PC-9 (cell line): ENCODE measurements around the gene COL21A1. TPM values are rescaled to one million over a fixed set of nuclear protein-coding genes. Genes with fewer than 3 reads are reported as not detected.

ENCODE experiments used
- BruUV-seq: library from RNA; stranded (reverse); fragments of 400-500 nt; replicated peaks from 2 replicates; lab custom pipeline; 2021; lab: Mats Ljungman, UMichigan
- CTCF ChIA-PET: fragments of 300-600 bp; sonication (Branson Sonifier 250); formaldehyde crosslinking; loops from one replicate; lab custom pipeline; 2022; ENCODE audit warnings: antibody characterized with exemption; lab: Charles Lee
- POLR2A ChIA-PET: fragments of 300-600 bp; sonication (Branson Sonifier 250); formaldehyde crosslinking; loops from one replicate; lab custom pipeline; 2022; ENCODE audit warnings: antibody characterized with exemption; ENCODE audit not compliant: unreplicated experiment; lab: Charles Lee
- DNase-seq, 2 experiments: peaks; one replicate each; pipeline versions ENCODE4 v3.0.0 to v3.0.0-alpha.2; 2015 to 2022; ENCODE audit warnings: mixed read lengths in 1 of 2
- H2AFZ ChIP-seq: fragments of 200-600 bp; sonication (generic); 2 replicates; pipeline ENCODE4 v1.8.1; 2017; ENCODE audit warnings: antibody characterized with exemption
- H3F3A ChIP-seq: fragments of 200-600 bp; sonication (generic); 2 replicates; pipeline ENCODE4 v1.8.1; 2017; ENCODE audit warnings: antibody characterized with exemption, mild to moderate bottlenecking, low read depth; ENCODE audit not compliant: insufficient read depth
- H3K27ac ChIP-seq: fragments of 200-600 bp; sonication (generic); 2 replicates; pipeline ENCODE4 v1.6.1; 2016; ENCODE audit warnings: mixed run types
- H3K27me3 ChIP-seq: fragments of 200-600 bp; sonication (generic); 2 replicates; pipeline ENCODE4 v1.6.1; 2016; ENCODE audit warnings: low read depth, mixed run types; ENCODE audit not compliant: insufficient read depth
- H3K36me3 ChIP-seq: fragments of 200-600 bp; sonication (generic); 2 replicates; pipeline ENCODE4 v1.6.1; 2016; ENCODE audit warnings: low read depth, mixed run types
- H3K4me1 ChIP-seq: fragments of 200-600 bp; sonication (generic); replicated peaks from 2 replicates; pipeline ENCODE4 v1.6.1; 2016; ENCODE audit warnings: mixed run types; ENCODE audit not compliant: insufficient read depth
- H3K4me2 ChIP-seq: fragments of 200-600 bp; sonication (generic); 2 replicates; pipeline ENCODE4 v1.6.1; 2017; ENCODE audit warnings: mixed run types
- H3K4me3 ChIP-seq: fragments of 200-600 bp; sonication (generic); 2 replicates; pipeline ENCODE4 v1.6.1; 2016; ENCODE audit warnings: mixed run types
- H3K79me2 ChIP-seq: fragments of 200-600 bp; sonication (generic); 2 replicates; pipeline ENCODE4 v1.6.1; 2017; ENCODE audit warnings: low read depth, mixed run types
- H3K9me2 ChIP-seq: fragments of 200-600 bp; sonication (generic); 2 replicates; pipeline ENCODE4 v1.8.1; 2017; ENCODE audit warnings: mild to moderate bottlenecking; ENCODE audit not compliant: insufficient read depth
- H3K9me3 ChIP-seq: fragments of 200-600 bp; sonication (generic); 2 replicates; pipeline ENCODE4 v1.8.1; 2016; ENCODE audit warnings: low read depth; ENCODE audit not compliant: insufficient read depth
- H4K20me1 ChIP-seq: fragments of 200-600 bp; sonication (generic); 2 replicates; pipeline ENCODE4 v1.8.1; 2017; ENCODE audit not compliant: insufficient read depth
- CTCF ChIP-seq: fragments of 200-600 bp; sonication (generic); conservative IDR thresholded peaks from 2 replicates; pipeline ENCODE4 v1.6.1; 2017; ENCODE audit warnings: mixed run types, antibody characterized with exemption, mild to moderate bottlenecking, moderate library complexity
- EZH2 ChIP-seq: fragments of 200-600 bp; sonication (generic); IDR thresholded peaks from 2 replicates; pipeline ENCODE4 v1.8.0; 2017; ENCODE audit warnings: antibody characterized with exemption, low read depth
- intact Hi-C: fragments of 100-400 bp; cut with micrococcal nuclease; formaldehyde crosslinking; loops from one replicate; pipeline ENCODE4 v1.10.0; 2022; ENCODE audit not compliant: unreplicated experiment
- total RNA-seq: library from RNA; stranded (reverse); gene quantifications from 2 replicates; pipeline ENCODE4 v1.2.3, GENCODE V29; 2021

Gene COL21A1
- total RNA-seq, 1 experiment from 2014 or later: not detected

DNA sequence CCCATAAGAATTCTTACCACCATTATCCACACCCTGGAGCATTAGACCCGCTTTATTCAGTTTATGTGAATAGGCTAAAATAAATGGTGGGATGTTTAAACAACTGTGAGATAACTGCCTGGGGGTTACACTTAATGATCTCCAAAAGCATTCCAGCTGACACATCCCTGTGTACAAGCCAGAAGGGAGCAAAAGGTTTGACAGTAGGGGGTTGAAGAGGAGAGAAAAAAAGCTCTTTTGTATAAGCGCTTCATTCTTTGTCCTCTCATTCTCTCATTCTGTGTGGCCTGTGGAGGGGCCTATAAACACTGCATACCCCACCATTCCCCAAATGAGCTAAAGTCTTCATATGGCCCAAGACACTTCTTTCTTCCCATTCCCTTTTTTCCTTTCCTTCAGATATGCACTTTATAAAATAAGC is 30.8 kb upstream of the COL21A1 start:
- Histone ChIP-seq H3K79me2 (no peaks in the 10 kb centered on the region), H3K36me3 (no peaks in the 10 kb centered on the region), H3K9me3 (no peaks in the 10 kb centered on the region), H3K4me2 (no peak overlapping the region), H3F3A (no peaks in the 10 kb centered on the region), H3K9me2 (no peaks in the 10 kb centered on the region), H3K27me3 (no peaks in the 10 kb centered on the region), H4K20me1 (no peaks in the 10 kb centered on the region), H3K27ac (no peak overlapping the region), H2AFZ (no peak overlapping the region), H3K4me3 (no peak overlapping the region), H3K4me1 (0 out of 2 replicates have a peak, but pooled peaks cover 7% of the 10 kb centered on the region)
- TF ChIP-seq CTCF (no peak), EZH2 (no peak)
- no peak for DNase-seq
- ChIA-PET POLR2A (no interaction called here), CTCF (no interaction called here)
- intact Hi-C loops: no loop called here
- BruUV-seq: no TSS peak

DNA sequence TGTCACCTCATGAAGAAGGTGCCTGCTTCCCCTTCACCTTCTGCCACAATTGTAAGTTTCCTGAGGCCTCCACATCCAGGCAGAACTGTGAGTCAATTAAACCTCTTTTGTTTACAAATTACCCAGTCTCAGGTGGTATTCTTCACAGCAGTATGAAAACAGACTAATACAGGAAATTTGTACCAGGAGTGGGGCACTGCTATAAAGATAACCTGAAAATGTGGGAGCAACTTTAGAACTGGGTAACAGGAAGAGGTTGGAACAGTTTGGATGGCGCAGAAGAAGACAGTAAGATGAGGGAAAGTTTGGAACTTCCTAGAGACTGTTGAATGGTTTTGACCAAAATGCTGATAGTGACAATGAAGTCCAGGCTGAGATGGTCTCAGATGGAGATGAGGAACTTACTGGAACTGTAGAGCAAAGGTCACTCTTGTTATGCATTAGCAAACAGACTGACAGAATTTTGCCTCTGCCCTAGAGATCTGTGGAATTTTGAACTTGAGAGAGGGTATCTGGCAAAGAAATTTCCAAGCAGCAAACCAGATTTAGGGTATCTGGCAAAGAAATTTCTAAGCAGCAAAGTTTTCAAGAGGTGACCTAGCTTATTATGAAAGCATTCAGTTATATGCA is 23.5 kb upstream of the COL21A1 start:
- intact Hi-C loops: no loop called here
- no peak overlapping the region for H3K4me2 ChIP-seq
- H3K79me2 ChIP-seq: no peaks in the 10 kb centered on the region
- no peaks in the 10 kb centered on the region for H3K36me3 ChIP-seq
- no peaks in the 10 kb centered on the region for H3K9me3 ChIP-seq
- H3F3A ChIP-seq: no peaks in the 10 kb centered on the region
- BruUV-seq: no TSS peak
- POLR2A ChIA-PET: no interaction called here
- no peaks in the 10 kb centered on the region for H3K4me1 ChIP-seq
- no peak overlapping the region for H2AFZ ChIP-seq
- no peaks in the 10 kb centered on the region for H3K9me2 ChIP-seq
- H3K27ac ChIP-seq: no peak overlapping the region
- no peaks in the 10 kb centered on the region for H3K27me3 ChIP-seq
- CTCF ChIA-PET: no interaction called here
- TF ChIP-seq CTCF (no peak), EZH2 (no peak)
- DNase-seq: no peak
- no peak overlapping the region for H3K4me3 ChIP-seq
- H4K20me1 ChIP-seq: no peaks in the 10 kb centered on the region

DNA sequence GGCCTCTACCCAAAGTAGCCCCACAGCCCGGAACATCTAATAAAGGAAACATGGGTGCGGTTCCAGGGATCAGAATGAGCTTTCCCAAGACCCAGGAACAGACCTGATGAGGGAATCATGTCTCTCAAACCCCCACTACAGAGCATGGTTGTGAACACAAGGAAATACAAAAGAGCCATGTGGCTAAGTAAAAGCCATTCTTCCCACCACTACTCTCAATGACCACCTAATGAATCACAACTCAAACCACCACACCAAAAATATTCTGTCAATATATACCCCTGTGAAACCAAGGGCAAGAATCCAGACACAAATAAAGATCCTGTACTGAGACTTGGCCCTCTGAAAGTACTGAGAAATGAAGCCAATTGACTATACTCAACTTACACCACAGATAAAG is 20.9 kb upstream of the COL21A1 start:
- no peak overlapping the region for H3K4me2 ChIP-seq
- no peaks in the 10 kb centered on the region for H4K20me1 ChIP-seq
- TF ChIP-seq EZH2 (no peak), CTCF (no peak)
- H3K27ac ChIP-seq: no peak overlapping the region
- peaks cover 4% of the 10 kb centered on the region; the same call in 1 of the 2 replicates for H3K27me3 ChIP-seq
- ChIA-PET POLR2A (no interaction called here), CTCF (no interaction called here)
- no peaks in the 10 kb centered on the region for H3K36me3 ChIP-seq
- intact Hi-C loops: no loop called here
- H3K4me3 ChIP-seq: no peak overlapping the region
- DNase-seq: no peak
- no peaks in the 10 kb centered on the region for H3K4me1 ChIP-seq
- H3K9me3 ChIP-seq: no peaks in the 10 kb centered on the region
- H3F3A ChIP-seq: no peaks in the 10 kb centered on the region
- no peaks in the 10 kb centered on the region for H3K9me2 ChIP-seq
- no TSS peak for BruUV-seq
- H3K79me2 ChIP-seq: no peaks in the 10 kb centered on the region
- H2AFZ ChIP-seq: no peak overlapping the region
